Measurements from ENCODE around the gene GNMT. TPM values are rescaled to one million over a fixed set of nuclear protein-coding genes. Genes with fewer than 3 reads are reported as not detected.
"Not testable (repeated sequence)": the region's sequence is repeated elsewhere in the genome, so short reads cannot be mapped to it uniquely, and the experiment has no call there.

GNMT gene
- total RNA-seq, 1 experiment from 2014 or later: not detected

GRCh38 chr6:42941356-42941755, 19.2 kb upstream of the GNMT start:
- DNase-seq (ENCODE audit: low read depth): not testable (repeated sequence)

GRCh38 chr6:42942444-42942843, 18.1 kb upstream of the GNMT start:
- no peak for DNase-seq (ENCODE audit: low read depth)

GRCh38 chr6:42947950-42948349, 12.6 kb upstream of the GNMT start:
- DNase-seq (ENCODE audit: low read depth): no peak

- no peak for DNase-seq (ENCODE audit: low read depth)
Measured at GRCh38 chr6:42952389-42952788, 8.2 kb upstream of the GNMT start.

GRCh38 chr6:42954405-42954804, 6.1 kb upstream of the GNMT start:
- DNase-seq (ENCODE audit: low read depth): not testable (repeated sequence)

- DNase-seq (ENCODE audit: low read depth): no peak
Measured at GRCh38 chr6:42958125-42958524, 2.4 kb upstream of the GNMT start.

- DNase-seq (ENCODE audit: low read depth): no peak
Measured at GRCh38 chr6:42959917-42960242, 674 bp upstream of the GNMT start.

GRCh38 chr6:42961020-42961470, 491 bp downstream of the GNMT start:
- DNase-seq (ENCODE audit: low read depth): no peak

GRCh38 chr6:42962096-42962495, 1.5 kb downstream of the GNMT start:
- no peak for DNase-seq (ENCODE audit: low read depth)

GRCh38 chr6:42962502-42963178, 2.1 kb downstream of the GNMT start:
- DNase-seq (ENCODE audit: low read depth): no peak

- DNase-seq (ENCODE audit: low read depth): no peak
Measured at GRCh38 chr6:42963179-42963854, 2.8 kb downstream of the GNMT start.

GRCh38 chr6:42963855-42964605, 3.5 kb downstream of the GNMT start:
- peak; percentile 38 for DNase-seq (ENCODE audit: low read depth)

GRCh38 chr6:42966571-42966970, 6.0 kb downstream of the GNMT start:
- no peak for DNase-seq (ENCODE audit: low read depth)

- DNase-seq (ENCODE audit: low read depth): no peak
Measured at GRCh38 chr6:42967228-42967627, 6.7 kb downstream of the GNMT start.

GRCh38 chr6:42968126-42968701, 7.7 kb downstream of the GNMT start:
- DNase-seq (ENCODE audit: low read depth): no peak

- DNase-seq (ENCODE audit: low read depth): no peak
Measured at GRCh38 chr6:42968783-42969182, 8.2 kb downstream of the GNMT start.

- no peak for DNase-seq (ENCODE audit: low read depth)
Measured at GRCh38 chr6:42969431-42969830, 8.9 kb downstream of the GNMT start.

GRCh38 chr6:42969934-42970333, 9.4 kb downstream of the GNMT start:
- no peak for DNase-seq (ENCODE audit: low read depth)

GRCh38 chr6:42970871-42971612, 10.5 kb downstream of the GNMT start:
- DNase-seq (ENCODE audit: low read depth): peak; percentile 33

GRCh38 chr6:42971746-42972327, 11.3 kb downstream of the GNMT start:
- no peak for DNase-seq (ENCODE audit: low read depth)

- no peak for DNase-seq (ENCODE audit: low read depth)
Measured at GRCh38 chr6:42973926-42974325, 13.4 kb downstream of the GNMT start.

Measured in LHCN-M2 (cell line).